NB4 (cell line): ENCODE data around the gene IVL.

ENCODE experiments used
- CTCF ChIP-seq: IDR thresholded peaks from one replicate; pipeline ENCODE4 v1.5.1; 2012; ENCODE audit warnings: low read depth, low read length
- MAX ChIP-seq: IDR thresholded peaks from 2 replicates; pipeline ENCODE4 v1.6.1; 2011; ENCODE audit warnings: low read depth, low read length
- MYC ChIP-seq: IDR thresholded peaks from 2 replicates; pipeline ENCODE4 v1.6.1; 2011; ENCODE audit warnings: low read depth, low read length
- POLR2A ChIP-seq: IDR thresholded peaks from 2 replicates; pipeline ENCODE4 v1.6.1; 2011; ENCODE audit warnings: mild to moderate bottlenecking; ENCODE audit not compliant: insufficient read length; ENCODE audit errors: extremely low read depth

- no peak for TF ChIP-seq CTCF
- TF ChIP-seq POLR2A = no peak
- no peak for TF ChIP-seq MAX
- TF ChIP-seq MYC = no peak
Observed at GRCh38 chr1:152957561-152957960, 49.2 kb downstream of the IVL start.
